K562 (cell line): ENCODE results near the gene FHIT. TPM values are rescaled to one million over a fixed set of nuclear protein-coding genes. Genes with fewer than 3 reads are reported as not detected.

Experiments
- ATAC-seq: fragments of 200-7000 bp; cut with Tn5 transposase; 3 replicates; pipeline ENCODE4 v1.9.1; 2020; ENCODE audit warnings: moderate library complexity
- BruUV-seq: library from RNA; stranded (reverse); fragments of 400-500 nt; replicated peaks from 2 replicates; lab custom pipeline; 2021; lab: Mats Ljungman, UMichigan
- CTCF ChIA-PET: fragments of 300-600 bp; formaldehyde crosslinking; extraction: SDS; loops from one replicate; lab custom pipeline; 2021; ENCODE audit warnings: low intra/inter-chr PET ratio; lab: Yijun Ruan, JAX
- POLR2A ChIA-PET: fragments of 300-600, 350-650 bp; sonication (Branson Sonifier 250); formaldehyde crosslinking; extraction: SDS; loops from one replicate; lab custom pipeline; 2021; ENCODE audit warnings: antibody characterized with exemption, inconsistent platforms; lab: Yijun Ruan, JAX
- DNase-seq, 4 experiments: peaks; one replicate each; pipeline versions ENCODE4 v3.0.0 to v3.0.0-alpha.2; 2011 to 2018; ENCODE audit warnings: low spot score in 3 of 4, mixed read lengths in 3 of 4; ENCODE audit errors: extremely low read depth in 1 of 4
- FAIRE-seq: peaks from 2 replicates; lab custom pipeline; 2011; peaks lifted over from hg19 to GRCh38; lab: Jason Lieb, UNC
- H2AFZ ChIP-seq: 2 replicates; pipeline ENCODE4 v1.6.0; 2011; ENCODE audit warnings: low read depth, low read length, control low read depth, inconsistent platforms
- H3K27ac ChIP-seq: fragments of 200-600 bp; 3 replicates; pipeline ENCODE4 v1.8.0; 2011; ENCODE audit warnings: low read depth, mild to moderate bottlenecking, control low read depth, inconsistent platforms, low read length, moderate library complexity, mixed read lengths; ENCODE audit errors: extremely low read depth
- H3K27me3 ChIP-seq, 2 experiments: fragments of 300-600 bp in 1 of 2; 2 replicates in 1 of 2; 3 replicates in 1 of 2; pipeline versions ENCODE4 v1.6.0 to v1.8.0; 2011; ENCODE audit warnings: inconsistent platforms in 2 of 2, low read length in 2 of 2, mild to moderate bottlenecking in 1 of 2, mixed read lengths in 1 of 2, moderate library complexity in 1 of 2; ENCODE audit not compliant: control insufficient read depth in 2 of 2, insufficient read depth in 2 of 2
- H3K36me3 ChIP-seq: fragments of 300-600 bp; 3 replicates; pipeline ENCODE4 v1.8.0; 2011; ENCODE audit warnings: mild to moderate bottlenecking, low read length, inconsistent platforms; ENCODE audit not compliant: control insufficient read depth, insufficient read depth
- H3K4me1 ChIP-seq, 2 experiments: fragments of 200-600 bp in 1 of 2; replicated peaks in 1 of 2; 2 replicates in 1 of 2; 3 replicates in 1 of 2; pipeline versions ENCODE4 v1.5.1 to v1.8.0; 2011; ENCODE audit warnings: inconsistent platforms in 2 of 2, low read length in 2 of 2, mild to moderate bottlenecking in 1 of 2, mixed read lengths in 1 of 2, moderate library complexity in 1 of 2; ENCODE audit not compliant: control insufficient read depth in 2 of 2, insufficient read depth in 2 of 2
- H3K4me2 ChIP-seq: 2 replicates; pipeline ENCODE4 v1.6.1; 2011; ENCODE audit warnings: low read length, control low read depth, inconsistent platforms, mixed read lengths; ENCODE audit not compliant: insufficient read depth
- H3K4me3 ChIP-seq: fragments of 200-600 bp; sonication (generic), shearing (Covaris generic); 2 replicates; pipeline ENCODE4 v1.5.1; 2016; ENCODE audit warnings: control low read depth, inconsistent platforms
- H3K79me2 ChIP-seq: fragments of 200-600 bp; 3 replicates; pipeline ENCODE4 v1.8.0; 2011; ENCODE audit warnings: low read length, inconsistent platforms; ENCODE audit not compliant: control insufficient read depth, insufficient read depth
- H3K9ac ChIP-seq, 2 experiments: 2 replicates each; pipeline versions ENCODE4 v1.6.0 to v1.6.1; 2011; ENCODE audit warnings: low read depth in 2 of 2, low read length in 2 of 2, control low read depth in 1 of 2, inconsistent platforms in 1 of 2, mild to moderate bottlenecking in 1 of 2, mixed read lengths in 1 of 2; ENCODE audit not compliant: insufficient read depth in 1 of 2
- H3K9me1 ChIP-seq: one replicate; pipeline ENCODE4 v1.6.0; 2011; ENCODE audit warnings: inconsistent platforms, mild to moderate bottlenecking, low read length, moderate library complexity; ENCODE audit not compliant: control insufficient read depth, insufficient read depth
- H3K9me3 ChIP-seq: replicated peaks from 2 replicates; pipeline ENCODE4 v1.5.1; 2011; ENCODE audit warnings: low read depth, low read length, inconsistent platforms; ENCODE audit not compliant: control insufficient read depth, insufficient read depth
- H4K20me1 ChIP-seq: replicated peaks from 2 replicates; pipeline ENCODE4 v1.6.1; 2011; ENCODE audit warnings: low read length, inconsistent platforms, mixed read lengths; ENCODE audit not compliant: control insufficient read depth, insufficient read depth
- CAMTA2 ChIP-seq: fragments of 250-450 bp; sonication (Bioruptor Pico); conservative IDR thresholded peaks from 2 replicates; pipeline ENCODE4 v1.5.1; 2022
- CBX1 ChIP-seq: sonication (generic); IDR thresholded peaks from 2 replicates; pipeline ENCODE4 v1.6.1; 2016; ENCODE audit warnings: antibody characterized with exemption, low read depth, mild to moderate bottlenecking
- CSDE1 ChIP-seq, 2 experiments: fragments of 450-650 bp; IDR thresholded peaks; 2 replicates each; pipeline ENCODE4 v1.6.1; 2016; ENCODE audit warnings: mild to moderate bottlenecking in 1 of 2
- FIP1L1 ChIP-seq: fragments of 200-400 bp; formaldehyde crosslinking; IDR thresholded peaks from 2 replicates; pipeline ENCODE4 v1.6.1; 2018; ENCODE audit warnings: mild to moderate bottlenecking, low read depth, low read length; ENCODE audit not compliant: poor library complexity, severe bottlenecking
- GABPA ChIP-seq: fragments of 200-800 bp; sonication (Bioruptor generic); conservative IDR thresholded peaks from 2 replicates; pipeline ENCODE4 v1.6.1; 2016; ENCODE audit warnings: low read depth, missing genetic modification characterization, missing compliant biosample characterization
- GTF2B ChIP-seq: IDR thresholded peaks from 2 replicates; pipeline ENCODE4 v1.6.1; 2011; ENCODE audit not compliant: insufficient read length; ENCODE audit errors: extremely low read depth
- KLF16 ChIP-seq: IDR thresholded peaks from 2 replicates; pipeline ENCODE4 v1.6.1; 2016; ENCODE audit warnings: antibody characterized with exemption
- NCOA6 ChIP-seq: fragments of 450-650 bp; IDR thresholded peaks from 2 replicates; pipeline ENCODE4 v1.6.1; 2017; ENCODE audit warnings: mild to moderate bottlenecking
- NR2C2 ChIP-seq, 2 experiments: fragments of 200-800 bp in 1 of 2; sonication (Bioruptor generic) in 1 of 2; sonication (generic) in 1 of 2; formaldehyde crosslinking in 1 of 2; IDR thresholded peaks; 2 replicates each; pipeline versions ENCODE4 v1.6.1 to v1.8.0; 2016 to 2022; ENCODE audit warnings: mild to moderate bottlenecking in 1 of 2, missing compliant biosample characterization in 1 of 2, missing genetic modification characterization in 1 of 2, missing genetic modification reagents in 1 of 2
- POLR3G ChIP-seq: IDR thresholded peaks from 2 replicates; pipeline ENCODE4 v1.6.1; 2011; ENCODE audit not compliant: insufficient read length, insufficient replicate concordance; ENCODE audit errors: extremely low read depth
- SAFB ChIP-seq: fragments of 200-400 bp; formaldehyde crosslinking; IDR thresholded peaks from 2 replicates; pipeline ENCODE4 v1.6.1; 2017; ENCODE audit warnings: low read depth, low read length, borderline replicate concordance
- SAFB2 ChIP-seq: fragments of 200-400 bp; formaldehyde crosslinking; IDR thresholded peaks from 2 replicates; pipeline ENCODE4 v1.6.1; 2018; ENCODE audit warnings: borderline replicate concordance, low read length, low read depth, moderate library complexity; ENCODE audit not compliant: severe bottlenecking
- STAG1 ChIP-seq: sonication (generic); formaldehyde crosslinking; IDR thresholded peaks from 2 replicates; pipeline ENCODE4 v1.5.0; 2020; ENCODE audit warnings: missing genetic modification reagents, borderline replicate concordance
- ZNF354B ChIP-seq: fragments of 250-450 bp; sonication (Bioruptor Pico); IDR thresholded peaks from 2 replicates; pipeline ENCODE4 v1.4.0; 2020
- ZNF707 ChIP-seq: fragments of 250-450 bp; sonication (Bioruptor Pico); conservative IDR thresholded peaks from 2 replicates; pipeline ENCODE4 v1.8.0; 2022; ENCODE audit warnings: inconsistent platforms, mild to moderate bottlenecking, moderate library complexity
- ZNF780A ChIP-seq: fragments of 250-450 bp; sonication (Bioruptor Pico); IDR thresholded peaks from 2 replicates; pipeline ENCODE4 v1.5.0; 2021; ENCODE audit warnings: mild to moderate bottlenecking
- WGBS: fragments of 100-300 bp; shearing (Covaris generic); methylation state at CpG from one replicate; pipeline ENCODE4 v1.1.6; 2016; ENCODE audit warnings: low coverage, mixed read lengths; ENCODE audit not compliant: insufficient coverage; ENCODE audit errors: missing lambda C conversion rate; 5-methylcytosine and 5-hydroxymethylcytosine counted together
- in situ Hi-C: fragments of 300-500 bp; cut with MboI; formaldehyde crosslinking; loops from 4 replicates; pipeline ENCODE4 v1.15.0; 2018; ENCODE audit warnings: inconsistent platforms, mixed read lengths
- intact Hi-C: fragments of 100-400 bp; cut with micrococcal nuclease; formaldehyde crosslinking; loops from 2 replicates; pipeline ENCODE4 v1.14.2; 2022
- polyA plus RNA-seq, 8 experiments: library from polyadenylated mRNA; depleted of rRNA in 4 of 8; stranded (reverse) in 5 of 8; unstranded in 3 of 8; fragments of >200 nt; fragmentation: Nextera tagmentation in 2 of 8; fragmentation: Illumina TruSeq in 1 of 8; extraction: Ambion mirVana in 2 of 8; extraction: Trizol in 1 of 8; gene quantifications; 2 replicates each; pipeline versions ENCODE4 v1.2.1 to v1.2.3, GENCODE V29; 2011 to 2014; ENCODE audit warnings: inconsistent platforms in 1 of 8, missing spikeins in 1 of 8
- total RNA-seq, 7 experiments: library from RNA; depleted of rRNA in 6 of 7; stranded (reverse); fragments of >200 nt in 6 of 7; fragmentation: Illumina TruSeq in 2 of 7; extraction: Trizol in 2 of 7; gene quantifications; 2 replicates each; pipeline versions ENCODE4 v1.2.1 to v1.2.3, GENCODE V29; 2011 to 2021; ENCODE audit warnings: low replicate concordance in 1 of 7

FHIT gene
- total and polyA plus RNA-seq, 9 of the 15 experiments (the other 6 are each of a cell fraction or from before 2014, with no cell fraction given) = 1.7 to 9.1 (median 4.3) TPM

DNA sequence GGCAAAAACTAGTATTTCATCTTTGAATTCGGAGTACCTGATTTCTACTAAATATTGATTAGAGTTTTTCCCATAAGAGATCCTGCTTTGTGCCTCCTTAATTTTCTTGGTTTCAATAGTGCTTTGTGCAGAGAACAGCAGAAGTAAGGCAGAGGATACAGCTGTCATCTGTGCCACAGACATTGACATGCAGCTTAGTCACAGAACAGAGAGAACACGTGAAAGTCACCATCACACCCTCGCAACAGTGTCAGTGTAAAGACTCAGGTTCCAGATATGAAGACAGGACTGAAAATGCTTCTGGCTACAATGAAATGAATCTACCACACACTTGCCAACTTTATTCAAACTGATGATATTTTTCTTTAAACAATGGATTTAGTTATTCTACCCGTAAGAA lies 1258.7 kb downstream of the FHIT start (continued):
- TF ChIP-seq ZNF780A (CRISPR knock-in tag) = no peak
- TF ChIP-seq SAFB = no peak
- no peak for TF ChIP-seq CAMTA2
- TF ChIP-seq, all 486 proteins: peak for 0

- Histone ChIP-seq H3K79me2 (no peaks in the 10 kb centered on the region), H3K9ac (no peak overlapping the region), H3K9me3 (no peaks in the 10 kb centered on the region), H4K20me1 (no peaks in the 10 kb centered on the region), H2AFZ (no peak overlapping the region), H3K4me2 (no peak overlapping the region), H3K36me3 (no peaks in the 10 kb centered on the region), H3K27me3 (no peaks in the 10 kb centered on the region), H3K27ac (no peak overlapping the region), H3K4me1 (no peaks in the 10 kb centered on the region), H3K4me3 (no peak overlapping the region), H3K9me1 (no peaks in the 10 kb centered on the region)
- ATAC-seq = no peak
- CTCF ChIA-PET = no interaction called here
- WGBS = 60% methylated on average over 1 of the region's 2 CpGs
- in situ Hi-C loops (no loop called here), intact Hi-C loops (no loop called here)
- no peak for TF ChIP-seq FIP1L1
- DNase-seq = no peak
- no peak for FAIRE-seq
- POLR2A ChIA-PET = no interaction called here
- BruUV-seq = no TSS peak
Measured at GRCh38 chr3:59990915-59991314, 1260.3 kb downstream of the FHIT start.

DNA sequence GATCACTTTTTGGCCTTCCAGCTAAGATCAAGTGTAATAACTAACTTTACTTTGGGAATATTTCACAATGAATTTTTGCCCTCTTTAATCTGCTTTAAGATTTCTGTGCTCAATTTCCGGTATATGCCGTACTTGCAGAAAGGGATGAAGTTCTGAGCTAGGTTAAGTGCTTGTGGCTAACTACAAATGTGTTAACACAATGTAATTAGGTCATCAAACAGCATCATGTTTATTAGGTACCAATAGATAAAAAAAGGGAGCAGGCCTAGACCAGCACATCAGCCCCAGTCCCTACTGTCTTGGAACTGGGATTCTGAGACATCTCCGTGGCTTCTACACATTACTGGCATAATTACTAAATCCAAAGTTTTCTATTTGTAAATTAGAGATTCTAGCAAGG lies 1268.7 kb downstream of the FHIT start:
- H2AFZ ChIP-seq = no peak overlapping the region
- H3K27ac ChIP-seq = no peak overlapping the region
- H3K27me3 ChIP-seq = no peaks in the 10 kb centered on the region
- no TSS peak for BruUV-seq
- intact Hi-C loops = no loop called here
- H3K9ac ChIP-seq = no peak overlapping the region
- H4K20me1 ChIP-seq = no peaks in the 10 kb centered on the region
- H3K36me3 ChIP-seq = no peaks in the 10 kb centered on the region
- no CpG with 5 or more reads among the region's 3 CpGs for WGBS
- H3K4me1 ChIP-seq = no peaks in the 10 kb centered on the region
- DNase-seq (no peak), ATAC-seq (no peak), FAIRE-seq (no peak)
- H3K79me2 ChIP-seq = no peaks in the 10 kb centered on the region
- in situ Hi-C loops = no loop called here
- POLR2A ChIA-PET = no interaction called here
- no peaks in the 10 kb centered on the region for H3K9me3 ChIP-seq
- no peak overlapping the region for H3K4me2 ChIP-seq
- no peaks in the 10 kb centered on the region for H3K9me1 ChIP-seq
- no peak overlapping the region for H3K4me3 ChIP-seq
- CTCF ChIA-PET = no interaction called here
- TF ChIP-seq NCOA6 = no peak
- TF ChIP-seq CSDE1 (IDR thresholded peaks at IDR 0.05) = no peak
- no peak for TF ChIP-seq STAG1 (CRISPR knock-in tag)
- TF ChIP-seq ZNF707 = no peak
- TF ChIP-seq NR2C2 (CRISPR knock-in tag; IDR thresholded peaks at IDR 0.05) = no peak
- no peak for TF ChIP-seq NR2C2 (tag; IDR thresholded peaks at IDR 0.05)
- TF ChIP-seq ZNF354B (CRISPR knock-in tag) = no peak
- TF ChIP-seq POLR3G = no peak
- TF ChIP-seq KLF16 = no peak
- no peak for TF ChIP-seq CBX1
- no peak for TF ChIP-seq SAFB2
- no peak for TF ChIP-seq GABPA
- TF ChIP-seq GTF2B = no peak
